ENCODE results near the gene ZRANB1. TPM values are rescaled to one million over a fixed set of nuclear protein-coding genes. Genes with fewer than 3 reads are reported as not detected.

The ZRANB1 gene
- total and polyA plus RNA-seq, 2 experiments from 2014 or later = 7.9 to 30.0 TPM

GRCh38 chr10:124977161-124977560 is 35.2 kb downstream of the ZRANB1 start:
- H3K4me2 ChIP-seq = no peak overlapping the region
- no peaks in the 10 kb centered on the region for H3K9me2 ChIP-seq (replicated peaks; ENCODE audit: insufficient read depth)
- H3K27ac ChIP-seq = no peak overlapping the region
- no peak for DNase-seq (ENCODE audit: low spot score)
- H2AFZ ChIP-seq = no peak overlapping the region
- no peaks in the 10 kb centered on the region for H3K4me1 ChIP-seq (ENCODE audit: insufficient read depth)
- H3K4me3 ChIP-seq = no peak overlapping the region
- peaks cover 5% of the 10 kb centered on the region for H4K20me1 ChIP-seq (ENCODE audit: insufficient read depth, poor library complexity, severe bottlenecking)
- TF ChIP-seq CTCF (IDR thresholded peaks at IDR 0.05; ENCODE audit: poor library complexity) (no peak), EZH2 (IDR thresholded peaks at IDR 0.05; ENCODE audit: borderline replicate concordance) (no peak), EZH2phosphoT487 (IDR thresholded peaks at IDR 0.05; ENCODE audit: low read depth, severe bottlenecking, unreplicated experiment) (no peak)
- WGBS (ENCODE audit: low lambda C conversion rate, missing lambda C conversion rate) = 100% methylated on average over 3 of the region's 3 CpGs
- H3K36me3 ChIP-seq (replicated peaks; ENCODE audit: insufficient read depth, low read depth) = no peaks in the 10 kb centered on the region
- no peaks in the 10 kb centered on the region for H3K9me3 ChIP-seq (ENCODE audit: low read depth)
- peaks cover 53% of the 10 kb centered on the region for H3K79me2 ChIP-seq
- no peaks in the 10 kb centered on the region for H3K27me3 ChIP-seq

DNA sequence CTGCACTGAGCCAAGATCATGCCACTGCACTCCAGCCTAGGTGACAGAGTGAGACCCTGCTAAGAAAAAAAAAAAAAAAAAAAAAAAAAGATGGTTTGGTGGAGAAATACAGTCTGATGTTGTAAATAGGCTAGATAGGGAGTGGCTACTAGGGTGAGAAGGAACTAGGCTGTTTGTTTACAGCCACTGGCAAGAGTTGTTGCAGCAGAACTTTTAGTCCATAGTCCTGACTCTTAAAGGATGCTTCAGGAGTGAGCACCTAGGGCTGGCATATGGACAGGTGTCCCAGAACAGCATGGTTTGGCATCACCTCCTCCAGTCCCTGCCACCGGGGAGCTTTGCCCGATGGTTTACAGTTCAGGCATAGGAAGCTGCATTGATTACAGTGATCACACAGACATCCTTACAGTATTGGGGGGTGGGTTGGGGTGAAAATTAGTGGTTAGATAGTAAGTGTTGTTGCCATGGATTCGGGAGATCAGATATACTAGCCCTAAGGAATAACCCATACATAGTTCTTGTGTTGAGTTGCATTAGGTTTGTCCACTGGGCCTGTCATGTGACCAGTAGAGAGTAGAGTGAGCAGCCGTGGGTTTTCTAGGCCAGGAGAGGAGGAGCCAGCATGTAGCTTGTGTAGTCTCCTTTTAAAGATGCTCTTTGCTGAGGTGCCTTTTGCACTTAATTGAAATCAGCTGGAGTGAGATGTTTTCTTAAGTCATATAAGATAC is 35.9 kb downstream of the ZRANB1 start:
- peaks cover 60% of the 10 kb centered on the region for H3K79me2 ChIP-seq
- H3K4me1 ChIP-seq (ENCODE audit: insufficient read depth) = no peaks in the 10 kb centered on the region
- TF ChIP-seq EZH2 (IDR thresholded peaks at IDR 0.05; ENCODE audit: borderline replicate concordance) (no peak), EZH2phosphoT487 (IDR thresholded peaks at IDR 0.05; ENCODE audit: low read depth, severe bottlenecking, unreplicated experiment) (no peak), CTCF (IDR thresholded peaks at IDR 0.05; ENCODE audit: poor library complexity) (no peak)
- H3K36me3 ChIP-seq (replicated peaks; ENCODE audit: insufficient read depth, low read depth) = peaks cover 3% of the 10 kb centered on the region
- DNase-seq (ENCODE audit: low spot score) = no peak
- H3K9me3 ChIP-seq (ENCODE audit: low read depth) = no peaks in the 10 kb centered on the region
- no peak overlapping the region for H3K4me2 ChIP-seq
- H3K4me3 ChIP-seq = no peak overlapping the region
- H4K20me1 ChIP-seq (ENCODE audit: insufficient read depth, poor library complexity, severe bottlenecking) = peaks cover 5% of the 10 kb centered on the region
- no peaks in the 10 kb centered on the region for H3K27me3 ChIP-seq
- WGBS (ENCODE audit: low lambda C conversion rate, missing lambda C conversion rate) = 83% methylated on average over 4 of the region's 4 CpGs
- no peak overlapping the region for H2AFZ ChIP-seq
- no peaks in the 10 kb centered on the region for H3K9me2 ChIP-seq (replicated peaks; ENCODE audit: insufficient read depth)
- no peak overlapping the region for H3K27ac ChIP-seq

DNA sequence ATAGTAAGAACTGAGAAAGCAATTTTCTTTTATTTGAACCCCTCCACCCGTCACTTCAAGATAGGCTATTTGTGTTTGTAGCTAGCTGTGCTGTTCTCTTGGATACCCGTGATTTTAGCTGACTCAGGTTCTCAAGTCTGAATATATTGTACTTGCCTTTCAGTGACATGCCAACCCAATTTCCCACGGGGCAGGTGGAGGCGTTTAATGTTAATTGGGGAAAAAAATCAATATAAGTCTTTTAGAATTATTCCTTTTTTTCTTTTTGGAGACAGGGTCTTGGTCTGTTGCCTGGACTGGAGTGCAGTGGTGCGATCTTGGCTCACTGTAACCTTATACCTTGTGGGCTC is 36.4 kb downstream of the ZRANB1 start:
- H3K27ac ChIP-seq = no peak overlapping the region
- H3K36me3 ChIP-seq (replicated peaks; ENCODE audit: insufficient read depth, low read depth) = peaks cover 7% of the 10 kb centered on the region
- peaks cover 59% of the 10 kb centered on the region for H3K79me2 ChIP-seq
- no peak for TF ChIP-seq EZH2phosphoT487 (IDR thresholded peaks at IDR 0.05; ENCODE audit: low read depth, severe bottlenecking, unreplicated experiment)
- TF ChIP-seq EZH2 (IDR thresholded peaks at IDR 0.05; ENCODE audit: borderline replicate concordance) = no peak
- no peak for TF ChIP-seq CTCF (IDR thresholded peaks at IDR 0.05; ENCODE audit: poor library complexity)
- H3K9me3 ChIP-seq (ENCODE audit: low read depth) = no peaks in the 10 kb centered on the region
- H2AFZ ChIP-seq = no peak overlapping the region
- 92% methylated on average over 5 of the region's 5 CpGs for WGBS (ENCODE audit: low lambda C conversion rate, missing lambda C conversion rate)
- no peaks in the 10 kb centered on the region for H3K27me3 ChIP-seq
- H4K20me1 ChIP-seq (ENCODE audit: insufficient read depth, poor library complexity, severe bottlenecking) = peaks cover 5% of the 10 kb centered on the region
- no peak overlapping the region for H3K4me3 ChIP-seq
- DNase-seq (ENCODE audit: low spot score) = no peak
- H3K4me2 ChIP-seq = no peak overlapping the region
- no peaks in the 10 kb centered on the region for H3K9me2 ChIP-seq (replicated peaks; ENCODE audit: insufficient read depth)
- H3K4me1 ChIP-seq (ENCODE audit: insufficient read depth) = no peaks in the 10 kb centered on the region
